ENCODE results near the gene BHLHE40.

The BHLHE40 gene

DNA sequence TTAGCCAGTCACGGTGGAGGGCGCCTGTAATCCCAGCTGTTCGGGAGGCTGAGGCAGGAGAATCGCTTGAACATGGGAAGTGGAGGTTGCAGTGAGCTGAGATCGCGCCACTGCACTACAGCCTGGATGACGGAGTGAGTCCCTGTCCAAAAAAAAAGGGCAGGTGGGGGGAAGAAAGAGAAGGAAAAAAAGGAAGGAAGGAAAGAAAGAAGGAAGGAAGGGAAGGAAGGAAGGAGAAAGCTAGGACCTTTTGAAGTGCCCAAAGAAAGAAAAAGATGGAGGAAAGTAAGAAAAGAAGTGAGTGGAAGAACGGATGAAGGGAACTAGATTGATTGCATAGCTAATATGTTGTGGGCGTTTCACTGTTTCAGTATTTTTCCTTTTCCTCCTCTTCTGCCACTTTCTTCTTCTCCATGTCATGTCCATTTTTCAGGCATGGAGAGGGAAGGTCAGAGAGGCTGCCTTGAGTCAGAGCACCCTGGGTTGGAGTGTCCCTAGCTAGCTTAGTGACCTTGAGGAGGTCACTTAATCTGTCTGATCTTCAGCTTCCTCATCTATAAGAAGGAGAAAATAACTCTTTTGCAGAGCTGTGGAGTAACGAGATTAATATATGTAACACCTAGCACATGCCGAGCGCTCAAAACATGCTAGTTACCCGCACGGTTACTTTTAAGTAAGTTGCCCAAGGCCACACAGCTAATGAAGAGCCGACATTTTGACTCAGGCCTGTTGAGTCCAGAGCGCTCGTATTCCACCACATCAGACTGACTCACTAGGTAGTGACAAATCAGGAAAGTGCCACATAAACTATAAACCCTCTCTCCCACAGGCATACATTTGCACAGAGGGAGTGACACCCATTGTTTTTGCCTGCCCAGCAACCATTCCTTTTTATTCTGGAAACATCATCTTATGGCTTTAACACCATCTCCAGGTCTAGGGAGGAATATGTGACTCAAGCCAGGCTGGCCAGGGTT is 42.2 kb downstream of the BHLHE40 start:
- no peak for DNase-seq (ENCODE audit: low spot score)

DNA sequence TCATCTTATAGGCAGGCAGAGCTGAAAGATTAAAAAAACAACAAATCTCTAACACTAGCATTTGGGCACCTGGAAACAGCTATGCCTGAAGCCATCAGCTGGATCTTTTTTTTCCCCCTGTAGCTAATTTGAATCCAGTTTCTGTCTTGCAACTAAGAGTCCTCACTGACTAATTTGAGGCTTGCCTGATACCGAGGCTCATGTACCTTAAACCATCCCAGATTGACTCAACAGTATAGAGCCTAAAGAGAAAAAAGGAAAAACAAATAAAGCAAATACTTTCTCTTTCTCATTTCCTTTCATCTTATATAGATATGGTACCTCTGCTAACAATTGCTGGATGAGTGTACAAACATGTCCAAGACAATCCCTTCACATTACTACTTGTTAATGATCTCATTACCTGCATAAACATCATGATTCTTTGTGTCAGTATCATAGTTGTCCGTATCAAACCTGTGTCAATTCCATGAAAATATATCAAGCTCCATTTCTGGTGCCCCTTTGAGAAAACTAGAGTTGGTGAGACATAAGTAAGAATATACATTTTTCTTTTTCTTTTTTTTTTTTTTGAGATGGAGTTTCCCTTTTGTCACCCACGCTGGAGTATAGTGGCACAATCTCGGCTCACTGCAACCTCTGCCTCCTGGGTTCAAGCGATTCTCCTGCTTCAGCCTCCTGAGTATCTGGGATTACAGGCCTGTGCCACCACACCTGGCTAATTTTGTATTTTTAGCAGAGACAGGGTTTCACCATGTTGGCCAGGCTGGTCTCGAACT is 43.1 kb downstream of the BHLHE40 start:
- DNase-seq (ENCODE audit: low spot score), result no peak

DNA sequence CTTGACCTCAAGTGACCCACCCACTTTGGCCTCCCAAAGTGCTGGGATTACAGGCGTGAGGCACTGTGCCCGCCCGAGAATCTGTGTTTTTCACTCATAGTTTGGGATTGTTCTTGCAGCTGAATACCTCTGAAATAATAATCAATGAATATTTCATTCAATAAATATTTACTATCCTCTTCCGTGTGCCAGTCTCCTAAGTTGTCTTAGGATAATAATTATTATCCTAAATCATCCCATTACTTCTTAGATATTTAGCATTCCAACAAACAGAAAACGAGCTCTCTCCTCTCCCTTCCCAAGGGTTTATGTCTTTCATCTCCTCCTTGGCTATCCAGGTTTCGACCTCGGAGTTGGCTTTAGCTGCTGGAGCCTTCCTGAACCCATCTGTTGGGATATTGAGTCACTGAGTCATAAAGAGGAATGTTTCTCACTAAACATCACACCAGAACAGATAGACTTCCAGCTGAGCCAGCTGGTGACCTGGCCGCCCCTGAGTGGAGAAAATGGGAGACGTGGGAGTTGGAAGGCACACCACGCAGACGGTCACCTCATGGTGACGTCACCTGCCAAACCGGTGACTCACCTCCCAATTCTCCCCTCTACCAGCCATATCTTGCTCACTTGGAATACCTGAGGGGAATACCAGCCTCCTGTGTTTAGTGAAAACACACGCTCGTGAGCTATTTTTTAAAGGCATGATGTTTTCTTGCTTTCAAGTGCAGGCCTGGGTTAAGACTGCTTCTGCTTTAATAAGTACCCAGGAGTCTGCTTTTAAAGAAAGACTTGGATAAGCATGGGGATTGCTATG is 43.9 kb downstream of the BHLHE40 start:
- no peak for DNase-seq (ENCODE audit: low spot score)

DNA sequence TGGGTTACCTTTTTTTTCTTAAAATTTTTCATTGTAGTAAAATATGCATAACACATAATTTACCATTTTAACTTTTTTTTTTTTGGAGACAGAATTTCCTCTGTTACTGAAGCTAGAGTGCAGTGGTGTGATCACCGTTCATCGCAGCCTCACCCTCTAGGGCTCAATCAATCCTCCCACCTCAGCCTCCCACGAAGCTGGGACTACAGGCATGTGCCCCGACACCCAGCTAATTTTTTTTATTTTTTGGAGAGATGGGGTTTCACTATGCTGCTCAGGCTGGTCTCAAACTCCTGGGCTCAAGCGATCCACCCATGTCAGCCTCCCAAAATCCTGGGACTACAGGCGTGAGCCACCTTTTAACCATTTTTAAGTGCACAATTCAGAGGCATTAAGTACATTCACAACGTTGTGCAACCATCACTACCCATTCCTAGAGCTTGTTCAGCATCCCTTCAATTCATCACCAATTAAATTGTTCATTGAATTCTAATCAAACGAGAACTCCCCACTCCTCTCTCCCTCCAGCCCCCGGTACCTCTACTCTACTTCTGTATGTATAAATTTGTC is 44.6 kb downstream of the BHLHE40 start:
- no peak for DNase-seq (ENCODE audit: low spot score)

DNA sequence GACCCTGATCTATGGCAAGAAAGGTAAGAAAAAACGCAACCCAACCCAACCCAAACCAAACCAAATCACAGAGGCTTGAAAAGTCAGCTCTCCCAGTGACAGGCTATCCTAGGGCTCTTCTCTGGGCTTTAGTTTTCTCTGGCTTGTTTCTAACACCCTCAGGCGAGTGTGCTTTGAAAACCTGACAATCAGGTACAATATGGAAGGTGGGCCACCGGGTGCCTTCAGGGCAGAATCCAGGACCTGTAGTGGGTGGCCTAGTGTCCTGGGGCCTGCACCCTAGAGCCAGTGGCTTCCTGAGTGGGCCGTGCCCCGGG is 46.8 kb downstream of the BHLHE40 start:
- no peak for DNase-seq (ENCODE audit: low spot score)

- no peak for DNase-seq (ENCODE audit: low spot score)
Measured at GRCh38 chr3:5029715-5030114, 50.5 kb downstream of the BHLHE40 start.

GRCh38 chr3:5030152-5030551 is 50.9 kb downstream of the BHLHE40 start:
- DNase-seq (ENCODE audit: low spot score), result no peak

- DNase-seq (ENCODE audit: low spot score), result no peak
Measured at GRCh38 chr3:5032844-5033243, 53.6 kb downstream of the BHLHE40 start.

Measured in germinal center (tissue), 1 donor.